Measurements from ENCODE around the gene ATRN. TPM values are rescaled to one million over a fixed set of nuclear protein-coding genes. Genes with fewer than 3 reads are reported as not detected.
A peak's percentile ranks its signal among the peaks of the same experiment; 100 is the strongest.
"Not testable (repeated sequence)": the region's sequence is repeated elsewhere in the genome, so short reads cannot be mapped to it uniquely, and the experiment has no call there.

The ATRN gene
- total RNA-seq, 1 donor from 2014 or later, result 34.3 TPM

GRCh38 chr20:3551681-3552434, 81.0 kb downstream of the ATRN start:
- no peak for ATAC-seq
- no peak for DNase-seq
- intact Hi-C loops (cut with micrococcal nuclease), result no loop called here

- no peak for DNase-seq
- no peak for ATAC-seq
- intact Hi-C loops (cut with micrococcal nuclease), result no loop called here
These were observed 82.8 kb downstream of the ATRN start for GRCh38 chr20:3553663-3554062.

GRCh38 chr20:3557237-3557785, 86.5 kb downstream of the ATRN start:
- DNase-seq, result no peak
- intact Hi-C loops (cut with micrococcal nuclease), result no loop called here
- ATAC-seq, result no peak

- ATAC-seq, result no peak
- DNase-seq, result no peak
- intact Hi-C loops (cut with micrococcal nuclease), result no loop called here
These were observed 88.4 kb downstream of the ATRN start for GRCh38 chr20:3559231-3559630.

- intact Hi-C loops (cut with micrococcal nuclease), result no loop called here
- ATAC-seq (no peak), DNase-seq (no peak)
These were observed 88.8 kb downstream of the ATRN start for GRCh38 chr20:3559637-3560036.

GRCh38 chr20:3560162-3560561, 89.3 kb downstream of the ATRN start:
- intact Hi-C loops (cut with micrococcal nuclease), result no loop called here
- ATAC-seq (no peak), DNase-seq (no peak)

- DNase-seq (no peak), ATAC-seq (no peak)
- intact Hi-C loops (cut with micrococcal nuclease), result no loop called here
These were observed 89.8 kb downstream of the ATRN start for GRCh38 chr20:3560578-3560977.

- ATAC-seq (no peak), DNase-seq (no peak)
- intact Hi-C loops (cut with micrococcal nuclease), result no loop called here
These were observed 92.3 kb downstream of the ATRN start for GRCh38 chr20:3563133-3563532.

- intact Hi-C loops (cut with micrococcal nuclease), result no loop called here
- DNase-seq (no peak), ATAC-seq (peak; percentile 51)
These were observed 92.8 kb downstream of the ATRN start for GRCh38 chr20:3563548-3564177.

- DNase-seq, result no peak
- intact Hi-C loops (cut with micrococcal nuclease), result no loop called here
- no peak for ATAC-seq
These were observed 95.0 kb downstream of the ATRN start for GRCh38 chr20:3565851-3566250.

GRCh38 chr20:3572151-3572550, 101.3 kb downstream of the ATRN start:
- no peak for DNase-seq
- ATAC-seq, result no peak
- intact Hi-C loops (cut with micrococcal nuclease), result no loop called here

GRCh38 chr20:3576363-3576762, 105.5 kb downstream of the ATRN start:
- ATAC-seq, result no peak
- DNase-seq, result no peak
- intact Hi-C loops (cut with micrococcal nuclease), result no loop called here

GRCh38 chr20:3577366-3577765, 106.5 kb downstream of the ATRN start:
- no peak for ATAC-seq
- no peak for DNase-seq
- intact Hi-C loops (cut with micrococcal nuclease), result no loop called here

- ATAC-seq, result no peak
- DNase-seq, result no peak
- intact Hi-C loops (cut with micrococcal nuclease), result no loop called here
These were observed 109.6 kb downstream of the ATRN start for GRCh38 chr20:3580412-3580811.

- ATAC-seq (no peak), DNase-seq (no peak)
- intact Hi-C loops (cut with micrococcal nuclease), result no loop called here
These were observed 112.9 kb downstream of the ATRN start for GRCh38 chr20:3583765-3584164.

GRCh38 chr20:3586093-3586492, 115.3 kb downstream of the ATRN start:
- ATAC-seq (no peak), DNase-seq (no peak)
- intact Hi-C loops (cut with micrococcal nuclease), result no loop called here

GRCh38 chr20:3590164-3590563, 119.3 kb downstream of the ATRN start:
- no peak for ATAC-seq
- DNase-seq, result no peak
- intact Hi-C loops (cut with micrococcal nuclease), result no loop called here

- no peak for ATAC-seq
- no peak for DNase-seq
- intact Hi-C loops (cut with micrococcal nuclease), result no loop called here
These were observed 122.1 kb downstream of the ATRN start for GRCh38 chr20:3592931-3593330.

- intact Hi-C loops (cut with micrococcal nuclease), result no loop called here
- DNase-seq (no peak), ATAC-seq (no peak)
These were observed 124.7 kb downstream of the ATRN start for GRCh38 chr20:3595541-3595940.

- ATAC-seq (no peak), DNase-seq (no peak)
- intact Hi-C loops (cut with micrococcal nuclease), result no loop called here
These were observed 132.3 kb downstream of the ATRN start for GRCh38 chr20:3603108-3603507.

- ATAC-seq; DNase-seq; intact Hi-C loops (cut with micrococcal nuclease): not testable (repeated sequence)
These were observed 134.6 kb downstream of the ATRN start for GRCh38 chr20:3605386-3605886.
